K562 (cell line): ENCODE results near the gene ZNF584. TPM values are rescaled to one million over a fixed set of nuclear protein-coding genes. Genes with fewer than 3 reads are reported as not detected.

Experiments
- CHD2 ChIP-seq: IDR thresholded peaks from 2 replicates; pipeline ENCODE4 v1.6.1; 2011; ENCODE audit warnings: low read depth, low read length
- ELF4 ChIP-seq: fragments of 450-650 bp; formaldehyde crosslinking; IDR thresholded peaks from 2 replicates; pipeline ENCODE4 v1.4.0; 2022; ENCODE audit warnings: missing genetic modification characterization
- HES1 ChIP-seq: fragments of 450-650 bp; IDR thresholded peaks from 2 replicates; pipeline ENCODE4 v1.6.1; 2016; ENCODE audit warnings: low read depth, mild to moderate bottlenecking, moderate library complexity
- HNRNPLL ChIP-seq: fragments of 200-400 bp; formaldehyde crosslinking; IDR thresholded peaks from 2 replicates; pipeline ENCODE4 v1.6.1; 2017; ENCODE audit warnings: low read length, low read depth, mild to moderate bottlenecking; ENCODE audit not compliant: poor library complexity, severe bottlenecking
- MAZ ChIP-seq, 2 experiments: fragments of 450-650 bp in 1 of 2; sonication (generic) in 1 of 2; formaldehyde crosslinking; IDR thresholded peaks in 1 of 2; conservative IDR thresholded peaks in 1 of 2; 2 replicates each; pipeline versions ENCODE4 v1.4.0 to v1.5.0; 2020; ENCODE audit warnings: mild to moderate bottlenecking in 1 of 2, missing genetic modification reagents in 1 of 2
- MGA ChIP-seq: fragments of 450-650 bp; IDR thresholded peaks from 2 replicates; pipeline ENCODE4 v1.6.1; 2016; ENCODE audit warnings: mild to moderate bottlenecking, moderate library complexity
- NR2C2 ChIP-seq, 2 experiments: fragments of 200-800 bp in 1 of 2; sonication (Bioruptor generic) in 1 of 2; sonication (generic) in 1 of 2; formaldehyde crosslinking in 1 of 2; IDR thresholded peaks; 2 replicates each; pipeline versions ENCODE4 v1.6.1 to v1.8.0; 2016 to 2022; ENCODE audit warnings: mild to moderate bottlenecking in 1 of 2, missing compliant biosample characterization in 1 of 2, missing genetic modification characterization in 1 of 2, missing genetic modification reagents in 1 of 2
- SIN3B ChIP-seq: fragments of 450-650 bp; IDR thresholded peaks from 2 replicates; pipeline ENCODE4 v1.6.1; 2017; ENCODE audit warnings: low read depth, mild to moderate bottlenecking, moderate library complexity
- SMAD4 ChIP-seq: fragments of 250-450 bp; sonication (Bioruptor Pico); conservative IDR thresholded peaks from 2 replicates; pipeline ENCODE4 v1.8.0; 2021; ENCODE audit warnings: inconsistent platforms, mild to moderate bottlenecking, moderate library complexity
- ZFP36 ChIP-seq: fragments of 150-350 bp; IDR thresholded peaks from 2 replicates; pipeline ENCODE4 v1.6.1; 2018; ENCODE audit warnings: low read length, low read depth; ENCODE audit not compliant: partially characterized antibody
- ZNF217 ChIP-seq: sonication (generic); formaldehyde crosslinking; IDR thresholded peaks from 2 replicates; pipeline ENCODE4 v1.8.0; 2022; ENCODE audit warnings: mild to moderate bottlenecking, missing genetic modification reagents
- ZNF445 ChIP-seq: fragments of 250-450 bp; sonication (Bioruptor Pico); IDR thresholded peaks from 2 replicates; pipeline ENCODE4 v1.4.0; 2020; ENCODE audit warnings: low read depth, mild to moderate bottlenecking, moderate library complexity
- polyA plus RNA-seq, 8 experiments: library from polyadenylated mRNA; depleted of rRNA in 4 of 8; stranded (reverse) in 5 of 8; unstranded in 3 of 8; fragments of >200 nt; fragmentation: Nextera tagmentation in 2 of 8; fragmentation: Illumina TruSeq in 1 of 8; extraction: Ambion mirVana in 2 of 8; extraction: Trizol in 1 of 8; gene quantifications; 2 replicates each; pipeline versions ENCODE4 v1.2.1 to v1.2.3, GENCODE V29; 2011 to 2014; ENCODE audit warnings: inconsistent platforms in 1 of 8, missing spikeins in 1 of 8
- total RNA-seq, 7 experiments: library from RNA; depleted of rRNA in 6 of 7; stranded (reverse); fragments of >200 nt in 6 of 7; fragmentation: Illumina TruSeq in 2 of 7; extraction: Trizol in 2 of 7; gene quantifications; 2 replicates each; pipeline versions ENCODE4 v1.2.1 to v1.2.3, GENCODE V29; 2011 to 2021; ENCODE audit warnings: low replicate concordance in 1 of 7

The ZNF584 gene
- total and polyA plus RNA-seq, 9 of the 15 experiments (the other 6 are each of a cell fraction or from before 2014, with no cell fraction given): 5.8 to 43.4 (median 24.6) TPM

GRCh38 chr19:58400916-58401839 lies 7.3 kb upstream of the ZNF584 start (continued):
- peak; percentile 98 for TF ChIP-seq MGA
- TF ChIP-seq NR2C2 (CRISPR knock-in tag; IDR thresholded peaks at IDR 0.05): 0 out of 2 replicates have a peak, but pooled peaks have one; percentile 18
- TF ChIP-seq NR2C2 (tag; IDR thresholded peaks at IDR 0.05): peak; percentile 23; the same call in 1 of the 2 replicates
- TF ChIP-seq ZFP36: no peak
- TF ChIP-seq SIN3B: peak; percentile 44; the same call in 1 of the 2 replicates
- TF ChIP-seq MAZ (CRISPR knock-in tag; conservative IDR thresholded peaks at IDR 0.05 in 1 of 2, IDR thresholded peaks at IDR 0.05 in 1 of 2): peak; percentile 72 to 84
- peak; percentile 34; the same call in 1 of the 2 replicates for TF ChIP-seq ELF4 (CRISPR knock-in tag)
- TF ChIP-seq SMAD4 (CRISPR knock-in tag): peak; percentile 23
- TF ChIP-seq ZNF445: peak; percentile 24; the same call in 1 of the 2 replicates
- peak; percentile 95 for TF ChIP-seq HNRNPLL
- TF ChIP-seq CHD2: peak; percentile 55; the same call in 1 of the 2 replicates
- no peak for TF ChIP-seq HES1
- no peak for TF ChIP-seq ZNF217 (CRISPR knock-in tag)
